ENCODE data around the gene SRGAP2. TPM values are rescaled to one million over a fixed set of nuclear protein-coding genes. Genes with fewer than 3 reads are reported as not detected.
"Not testable (repeated sequence)": the region's sequence is repeated elsewhere in the genome, so short reads cannot be mapped to it uniquely, and the experiment has no call there.

The SRGAP2 gene
- 37.9 and 40.3 TPM in 2 replicates for total RNA-seq (2014; rRNA removed; shearing (Covaris generic))

DNA sequence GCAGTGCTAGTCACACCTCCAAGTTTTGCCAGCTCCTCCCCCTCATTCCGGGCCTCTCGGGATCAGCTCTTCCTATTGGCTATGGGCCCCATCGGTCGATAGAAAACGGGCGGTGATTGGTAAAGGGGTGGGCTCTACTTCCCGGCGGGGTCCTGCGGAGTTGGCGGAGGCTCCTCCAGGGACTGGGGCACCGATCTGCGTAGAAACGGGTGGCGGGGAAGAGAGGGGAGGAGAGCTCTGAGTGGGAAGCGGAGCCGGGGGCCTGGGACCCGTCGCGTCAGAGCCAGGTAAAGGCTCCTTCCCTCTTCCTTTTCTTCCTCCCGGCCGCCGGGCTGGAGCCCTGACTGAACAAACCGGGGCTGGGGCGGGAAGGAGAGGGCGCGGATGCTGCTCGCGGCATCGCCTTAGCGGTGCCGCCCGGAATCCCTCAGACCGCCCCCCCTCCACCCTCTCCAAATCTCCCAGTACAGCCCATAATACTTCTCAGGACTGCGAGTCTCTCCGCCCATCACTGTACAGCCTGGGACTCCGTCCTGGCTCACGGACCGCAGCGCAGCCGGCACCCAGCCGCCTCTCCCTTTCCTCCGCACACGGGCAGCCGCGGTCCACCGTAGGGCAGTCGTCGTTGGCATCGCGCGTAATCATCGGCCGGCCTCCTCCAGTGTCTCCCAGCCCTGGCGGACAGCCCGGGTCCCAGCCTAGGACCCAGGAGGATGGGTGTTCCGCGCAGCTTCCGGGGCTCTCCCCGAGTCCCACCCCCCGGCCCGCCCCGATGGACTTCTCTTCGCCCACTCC lies at the start of gene SRGAP2:
Gene SRGAP2, plus strand, starts transcription at position 178 of the 795 bp plus-strand sequence. CDS start 2,430 bp downstream, outside the sequence.
- DNase-seq (ENCODE audit: low spot score) = peak; percentile 53

- DNase-seq (ENCODE audit: low spot score) = not testable (repeated sequence)
These were observed 35.9 kb upstream of the SRGAP2 start for GRCh38 chr1:206167350-206168029.

DNA sequence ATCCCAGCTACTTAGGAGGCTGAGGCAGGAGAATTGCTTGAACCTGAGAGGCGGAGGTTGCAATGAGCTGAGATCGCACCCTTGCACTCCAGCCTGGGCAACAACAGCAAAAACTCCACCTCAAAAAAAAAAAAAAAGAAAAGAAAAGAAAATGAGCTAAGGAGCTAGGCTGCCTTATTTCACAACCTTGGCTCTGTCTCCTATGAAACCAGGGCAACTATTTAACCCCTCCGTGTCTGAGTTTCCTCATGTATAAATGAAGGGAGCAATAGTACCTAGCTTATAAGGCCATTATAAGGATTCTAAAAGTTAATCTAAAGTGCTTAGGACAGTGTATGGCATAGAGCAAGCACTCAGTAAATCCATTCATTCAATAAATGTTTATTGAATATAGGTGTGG lies 33.5 kb upstream of the SRGAP2 start:
- DNase-seq (ENCODE audit: low spot score) = not testable (repeated sequence)

DNA sequence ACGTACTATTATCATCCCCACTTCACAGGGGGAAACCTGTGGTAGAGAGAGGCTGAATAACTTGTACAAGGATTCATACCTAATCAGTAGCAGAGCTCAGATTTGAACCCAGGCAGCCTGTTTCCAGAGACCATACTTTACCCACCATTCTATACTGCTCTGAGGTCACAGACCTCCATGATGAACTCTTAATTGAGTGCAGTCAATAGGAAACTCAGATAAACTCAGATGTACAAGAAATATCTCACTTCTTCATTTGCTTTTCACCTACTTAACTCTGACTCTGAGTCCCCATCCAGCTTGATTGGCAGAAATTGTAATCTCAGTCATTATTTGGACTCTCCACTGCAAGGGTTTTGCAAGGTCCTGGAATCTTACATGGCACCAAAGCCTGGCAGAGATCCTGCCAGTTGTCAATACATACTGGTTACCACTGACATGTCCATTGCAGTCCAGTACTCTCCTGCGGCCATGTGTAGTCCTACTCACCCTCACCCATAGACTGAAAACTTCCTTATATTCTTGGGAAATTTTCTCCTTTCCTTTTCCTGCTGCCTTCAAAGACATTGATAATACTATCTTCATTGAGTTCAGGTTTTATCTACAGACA lies 30.1 kb upstream of the SRGAP2 start:
- not testable (repeated sequence) for DNase-seq (ENCODE audit: low spot score)

DNA sequence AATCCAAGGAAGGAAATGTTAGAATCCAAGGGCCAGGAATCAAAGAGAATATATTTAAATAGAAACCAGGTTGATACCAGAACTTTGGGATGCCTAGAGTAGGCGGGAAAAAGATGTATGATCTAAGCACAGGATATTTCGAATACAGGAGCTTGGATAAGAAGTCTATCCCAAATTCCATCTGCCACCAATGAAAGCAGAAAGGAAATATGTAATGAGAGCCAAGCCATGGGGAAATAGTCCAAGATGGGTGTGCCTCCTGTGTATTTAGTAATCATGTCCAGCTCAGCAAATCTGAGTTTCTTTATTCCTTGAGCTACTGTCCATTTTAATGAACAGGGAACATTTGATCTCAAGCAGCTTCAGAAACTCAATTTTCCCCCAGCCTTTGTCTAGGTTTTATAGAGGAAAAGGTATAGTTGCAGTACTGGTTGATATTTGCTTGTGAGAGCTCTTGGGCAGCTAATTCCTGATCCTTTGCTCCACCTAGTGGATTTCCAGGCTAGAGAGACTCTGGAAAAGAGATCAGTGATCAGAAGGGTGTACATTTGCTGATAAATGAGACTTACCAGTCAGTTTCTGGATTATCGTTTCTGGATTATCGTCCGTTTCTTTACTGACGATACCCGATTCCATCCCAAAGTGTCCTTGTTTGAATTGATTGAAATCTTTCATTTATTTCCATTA lies 29.0 kb upstream of the SRGAP2 start:
- DNase-seq (ENCODE audit: low spot score) = peak; percentile 12

DNA sequence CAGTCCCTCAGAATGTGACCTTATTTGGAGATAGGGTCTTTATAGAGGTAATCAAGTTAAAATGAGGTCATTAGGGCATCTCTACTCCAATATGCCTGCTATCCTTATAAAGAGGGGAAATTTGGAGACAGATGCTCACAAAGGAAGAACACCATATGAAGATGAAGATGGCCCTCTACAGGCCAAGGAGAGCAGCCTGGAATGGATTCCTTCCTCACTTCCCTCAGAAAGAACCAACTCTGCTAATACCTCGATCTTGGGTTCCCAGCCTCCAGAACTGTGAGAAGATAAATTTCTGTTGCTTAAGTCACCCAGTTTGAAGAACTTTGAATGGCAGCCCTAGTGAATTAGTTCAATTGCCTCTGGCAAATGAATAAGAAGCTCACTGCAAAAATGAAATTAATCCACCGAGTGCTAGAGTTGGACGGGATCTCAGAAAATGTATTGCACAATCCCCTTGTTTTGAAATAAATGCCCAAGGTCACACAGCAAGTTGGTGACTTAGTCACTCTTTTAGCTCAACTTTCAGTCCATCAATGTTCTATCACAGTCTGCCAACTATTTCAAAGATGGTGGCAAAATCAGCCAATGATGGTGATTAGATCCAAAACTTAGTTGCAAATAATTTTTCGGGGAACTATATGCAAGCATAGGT lies 27.8 kb upstream of the SRGAP2 start:
- DNase-seq (ENCODE audit: low spot score) = peak; percentile 3

DNA sequence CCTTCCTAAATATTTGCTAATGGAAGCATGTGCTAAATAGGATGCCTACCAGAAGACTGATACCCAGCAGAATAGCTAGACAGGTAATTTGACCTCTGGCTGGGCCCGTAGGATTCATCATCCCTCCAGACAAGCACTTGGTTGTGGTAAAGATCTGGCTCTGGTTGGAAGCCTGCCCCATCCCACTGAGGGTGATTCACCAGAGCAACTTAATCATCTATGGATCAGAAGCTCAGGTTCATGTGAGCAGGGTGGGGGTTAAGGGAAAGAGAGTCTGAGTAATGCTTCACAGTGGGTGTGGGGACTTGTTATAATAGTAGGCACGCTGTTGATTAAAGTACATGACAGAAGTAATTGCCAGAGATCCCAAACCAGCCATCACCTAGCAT lies 27.2 kb upstream of the SRGAP2 start:
- not testable (repeated sequence) for DNase-seq (ENCODE audit: low spot score)

GRCh38 chr1:206178061-206178989 lies 25.0 kb upstream of the SRGAP2 start:
- DNase-seq (ENCODE audit: low spot score) = not testable (repeated sequence)

GRCh38 chr1:206179666-206180065 lies 23.7 kb upstream of the SRGAP2 start:
- not testable (repeated sequence) for DNase-seq (ENCODE audit: low spot score)

- DNase-seq (ENCODE audit: low spot score) = not testable (repeated sequence)
These were observed 20.7 kb upstream of the SRGAP2 start for GRCh38 chr1:206182368-206183317.

- not testable (repeated sequence) for DNase-seq (ENCODE audit: low spot score)
These were observed 19.6 kb upstream of the SRGAP2 start for GRCh38 chr1:206183788-206184187.

- not testable (repeated sequence) for DNase-seq (ENCODE audit: low spot score)
These were observed 17.6 kb upstream of the SRGAP2 start for GRCh38 chr1:206185778-206186177.

GRCh38 chr1:206186826-206187225 lies 16.5 kb upstream of the SRGAP2 start:
- DNase-seq (ENCODE audit: low spot score) = not testable (repeated sequence)

GRCh38 chr1:206195182-206195581 lies 8.2 kb upstream of the SRGAP2 start:
- DNase-seq (ENCODE audit: low spot score) = not testable (repeated sequence)

DNA sequence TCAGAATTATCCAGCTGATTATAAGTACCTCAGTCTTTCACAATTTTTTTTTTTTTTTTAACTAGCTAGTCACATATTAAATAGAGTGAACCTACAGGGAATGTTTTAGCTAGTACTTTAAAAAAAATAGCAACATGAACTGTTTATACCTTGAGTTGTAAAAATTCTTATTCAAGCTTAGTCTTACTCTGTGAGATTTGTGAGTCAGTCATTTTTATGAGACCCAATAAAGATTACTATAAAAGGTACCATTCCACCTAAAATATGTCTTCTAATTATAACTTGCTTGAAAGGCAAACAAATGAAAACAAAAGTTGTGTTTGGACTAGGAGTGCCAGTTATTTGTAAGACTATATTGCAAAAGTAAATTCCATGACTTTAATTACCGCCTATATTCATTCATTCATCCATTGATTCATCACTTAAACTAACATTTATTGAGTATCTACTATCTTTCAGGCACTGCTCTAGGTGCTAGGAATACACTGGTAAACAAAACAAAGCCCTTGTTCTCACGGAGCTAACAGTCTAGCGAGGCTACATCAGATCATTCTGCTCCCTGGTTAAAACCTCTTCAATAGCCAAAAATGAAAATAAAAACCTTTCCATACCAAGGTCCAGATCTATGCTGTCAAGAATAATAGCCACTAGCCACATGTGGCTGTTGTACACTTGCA lies 6.5 kb upstream of the SRGAP2 start:
- not testable (repeated sequence) for DNase-seq (ENCODE audit: low spot score)

GRCh38 chr1:206202789-206203363 lies 465 bp upstream of the SRGAP2 start, which contains the start of gene FAM72A:
Gene FAM72A (minus strand): TSS chr1:206202839. CDS start chr1:206202025, 814 bp downstream.
- peak; percentile 98 for DNase-seq (ENCODE audit: low spot score)

DNA sequence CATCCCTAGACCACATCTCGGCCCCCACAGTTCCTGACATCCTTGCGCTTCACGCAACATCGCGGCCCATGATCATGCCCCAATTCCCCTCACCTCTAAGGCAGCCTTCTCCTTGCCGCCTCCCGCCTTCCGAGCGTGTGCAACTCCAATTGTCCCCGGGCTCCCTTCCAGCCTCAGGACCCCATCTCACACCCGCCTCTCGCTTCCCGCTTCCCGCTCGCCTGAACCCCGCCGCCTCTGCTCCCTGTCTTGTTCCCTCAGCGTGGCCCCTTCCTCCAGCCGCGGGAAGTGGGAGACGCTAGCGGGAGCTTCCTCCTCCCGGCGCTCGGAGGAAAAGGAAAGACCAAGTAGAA lies 794 bp downstream of the SRGAP2 start:
- DNase-seq (ENCODE audit: low spot score) = not testable (repeated sequence)

- peak; percentile 1 for DNase-seq (ENCODE audit: low spot score)
These were observed 1.5 kb downstream of the SRGAP2 start for GRCh38 chr1:206204871-206205270.

All from HT-29 (cell line).